Uterus (tissue), 4 donors: ENCODE results near the gene PRKN. TPM values are rescaled to one million over a fixed set of nuclear protein-coding genes. Genes with fewer than 3 reads are reported as not detected.

ENCODE experiments used
- DNase-seq, 2 donors: peaks; one replicate each; pipeline ENCODE4 v3.0.0-alpha.2; 2019 to 2020
- H3K27ac ChIP-seq, 2 donors: fragments of 200-600 bp; sonication (generic); 1 replicate in 1 of 2; 2 replicates in 1 of 2; pipeline ENCODE4 v1.5.1; 2016 to 2018
- H3K27me3 ChIP-seq, 2 donors: fragments of 200-600 bp; sonication (generic); one replicate each; pipeline ENCODE4 v1.5.1; 2018 to 2019; ENCODE audit warnings: control low read depth in 1 of 2
- H3K36me3 ChIP-seq, 2 donors: fragments of 200-600 bp; sonication (generic); one replicate each; pipeline ENCODE4 v1.5.1; 2019; ENCODE audit warnings: control low read depth in 1 of 2
- H3K4me1 ChIP-seq, 2 donors: fragments of 200-600 bp; sonication (generic); one replicate each; pipeline ENCODE4 v1.5.1; 2018 to 2019; ENCODE audit warnings: control low read depth in 1 of 2
- H3K4me3 ChIP-seq, 2 donors: fragments of 200-600 bp; sonication (generic); 1 replicate in 1 of 2; 2 replicates in 1 of 2; pipeline ENCODE4 v1.5.1; 2018 to 2019; ENCODE audit warnings: mild to moderate bottlenecking in 1 of 2
- H3K9me3 ChIP-seq, 2 donors: fragments of 200-600 bp; sonication (generic); one replicate each; pipeline ENCODE4 v1.5.1; 2019; ENCODE audit warnings: control low read depth in 1 of 2
- CTCF ChIP-seq, 4 experiments: fragments of 200-600 bp in 2 of 4; fragments of 450-650 bp in 2 of 4; sonication (generic) in 2 of 4; IDR thresholded peaks; one replicate each; pipeline ENCODE4 v1.5.1; 2016 to 2019; ENCODE audit warnings: antibody characterized with exemption in 4 of 4, mild to moderate bottlenecking in 2 of 4, moderate library complexity in 1 of 4
- POLR2A ChIP-seq, 2 donors: fragments of 450-650 bp; IDR thresholded peaks; one replicate each; pipeline ENCODE4 v1.6.1; 2016; ENCODE audit warnings: antibody characterized with exemption in 2 of 2, mild to moderate bottlenecking in 1 of 2, moderate library complexity in 1 of 2
- intact Hi-C: fragments of 100-400 bp; cut with DNase I; formaldehyde crosslinking; loops from one replicate; pipeline ENCODE4 v1.15.1; 2023; ENCODE audit warnings: low total_unique reads
- total RNA-seq, 4 donors: library from RNA; depleted of rRNA in 3 of 4; stranded (reverse); fragments of >200 nt in 3 of 4; gene quantifications; one replicate each; pipeline versions ENCODE4 v1.1.0 to v1.2.4, GENCODE V29; 2014 to 2023
- donor health status: DM: yes; HTN: yes; CAD: no.

The PRKN gene
- total RNA-seq, 4 donors from 2014 or later: 10.2 to 21.3 (median 13.1) TPM

GRCh38 chr6:161429921-161430490, 1297.6 kb downstream of the PRKN start:
- Histone ChIP-seq H3K36me3 (no peaks in the 10 kb centered on the region), H3K4me3 (no peak overlapping the region), H3K9me3 (no peaks in the 10 kb centered on the region), H3K27me3 (no peaks in the 10 kb centered on the region), H3K27ac (no peak overlapping the region), H3K4me1 (no peaks in the 10 kb centered on the region)
- TF ChIP-seq POLR2A (IDR thresholded peaks at IDR 0.05) (no peak), CTCF (IDR thresholded peaks at IDR 0.05) (no peak)
- no peak for DNase-seq
- intact Hi-C loops: no loop called here

- Histone ChIP-seq H3K9me3 (no peaks in the 10 kb centered on the region), H3K36me3 (no peaks in the 10 kb centered on the region), H3K4me3 (no peak overlapping the region), H3K27ac (no peak overlapping the region), H3K27me3 (no peaks in the 10 kb centered on the region), H3K4me1 (no peaks in the 10 kb centered on the region)
- intact Hi-C loops: no loop called here
- no peak for TF ChIP-seq POLR2A (IDR thresholded peaks at IDR 0.05)
- TF ChIP-seq CTCF (IDR thresholded peaks at IDR 0.05): no peak
- no peak for DNase-seq
These were observed 1303.1 kb downstream of the PRKN start for GRCh38 chr6:161424421-161424820.

- H3K4me1 ChIP-seq: no peaks in the 10 kb centered on the region
- DNase-seq: no peak
- H3K27me3 ChIP-seq: no peaks in the 10 kb centered on the region
- no peaks in the 10 kb centered on the region for H3K9me3 ChIP-seq
- H3K4me3 ChIP-seq: no peak overlapping the region
- intact Hi-C loops: no loop called here
- no peak for TF ChIP-seq POLR2A (IDR thresholded peaks at IDR 0.05)
- TF ChIP-seq CTCF (IDR thresholded peaks at IDR 0.05): no peak
- H3K36me3 ChIP-seq: no peaks in the 10 kb centered on the region
- H3K27ac ChIP-seq: no peak overlapping the region
These were observed 1304.6 kb downstream of the PRKN start for GRCh38 chr6:161422710-161423680.

GRCh38 chr6:161418463-161418945, 1309.1 kb downstream of the PRKN start:
- peak; percentile 20 to 38 for DNase-seq
- H3K27ac ChIP-seq: no peak overlapping the region
- no peaks in the 10 kb centered on the region for H3K36me3 ChIP-seq
- peak; percentile 54 to 71 (median 60) for TF ChIP-seq CTCF (IDR thresholded peaks at IDR 0.05)
- no peak for TF ChIP-seq POLR2A (IDR thresholded peaks at IDR 0.05)
- H3K4me1 ChIP-seq: no peaks in the 10 kb centered on the region
- intact Hi-C loops: no loop called here
- H3K27me3 ChIP-seq: no peaks in the 10 kb centered on the region
- no peaks in the 10 kb centered on the region for H3K9me3 ChIP-seq
- no peak overlapping the region for H3K4me3 ChIP-seq
